ENCODE data around the gene SNAPIN. TPM values are rescaled to one million over a fixed set of nuclear protein-coding genes. Genes with fewer than 3 reads are reported as not detected.

Gene SNAPIN
- total RNA-seq, 4 donors from 2014 or later, result 47.8 to 71.9 (median 63.3) TPM

DNA sequence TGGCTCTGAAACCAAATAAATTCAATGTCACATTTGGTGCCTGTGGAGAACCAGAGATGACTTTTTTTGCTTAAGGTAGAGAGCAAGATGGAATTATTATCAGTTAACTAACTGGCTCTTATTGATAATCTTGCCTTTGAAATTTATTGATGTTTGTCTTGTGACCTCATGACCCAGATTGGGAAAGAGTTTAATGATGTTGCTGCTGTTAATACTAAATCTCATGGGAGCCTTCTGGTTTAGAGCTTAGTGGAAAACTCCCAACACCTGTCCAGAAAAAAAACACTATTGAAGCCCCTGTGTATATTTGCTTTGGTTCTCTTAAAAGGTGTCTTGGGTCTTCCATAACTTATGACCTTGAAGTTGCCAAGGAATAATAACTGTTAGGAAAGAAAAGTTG, 14.7 kb upstream of the SNAPIN start:
- Histone ChIP-seq H3K27ac (replicated peaks in 1 of 4) (peak overlapping the region in 3 of 4 donors; percentile 4 to 51 (median 17)), H3K27me3 (no peaks in the 10 kb centered on the region), H3K9me3 (no peaks in the 10 kb centered on the region), H3K4me3 (no peak overlapping the region), H3K36me3 (peaks cover 59 to 86% (median 72%) of the 10 kb centered on the region in 4 donors), H3K4me1 (peaks cover 19 to 48% (median 27%) of the 10 kb centered on the region in 4 donors)
- intact Hi-C loops (cut with DNase I), result no loop called here
- DNase-seq (ENCODE audit: extremely low spot score), result no peak
- no peak for TF ChIP-seq EP300 (IDR thresholded peaks at IDR 0.05)
- TF ChIP-seq, protein P1, sequence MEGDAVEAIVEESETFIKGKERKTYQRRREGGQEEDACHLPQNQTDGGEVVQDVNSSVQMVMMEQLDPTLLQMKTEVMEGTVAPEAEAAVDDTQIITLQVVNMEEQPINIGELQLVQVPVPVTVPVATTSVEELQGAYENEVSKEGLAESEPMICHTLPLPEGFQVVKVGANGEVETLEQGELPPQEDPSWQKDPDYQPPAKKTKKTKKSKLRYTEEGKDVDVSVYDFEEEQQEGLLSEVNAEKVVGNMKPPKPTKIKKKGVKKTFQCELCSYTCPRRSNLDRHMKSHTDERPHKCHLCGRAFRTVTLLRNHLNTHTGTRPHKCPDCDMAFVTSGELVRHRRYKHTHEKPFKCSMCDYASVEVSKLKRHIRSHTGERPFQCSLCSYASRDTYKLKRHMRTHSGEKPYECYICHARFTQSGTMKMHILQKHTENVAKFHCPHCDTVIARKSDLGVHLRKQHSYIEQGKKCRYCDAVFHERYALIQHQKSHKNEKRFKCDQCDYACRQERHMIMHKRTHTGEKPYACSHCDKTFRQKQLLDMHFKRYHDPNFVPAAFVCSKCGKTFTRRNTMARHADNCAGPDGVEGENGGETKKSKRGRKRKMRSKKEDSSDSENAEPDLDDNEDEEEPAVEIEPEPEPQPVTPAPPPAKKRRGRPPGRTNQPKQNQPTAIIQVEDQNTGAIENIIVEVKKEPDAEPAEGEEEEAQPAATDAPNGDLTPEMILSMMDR (IDR thresholded peaks at IDR 0.05), result no peak
- no peak for TF ChIP-seq POLR2AphosphoS5 (IDR thresholded peaks at IDR 0.05)
- no peak for TF ChIP-seq POLR2A (IDR thresholded peaks at IDR 0.05; ENCODE audit: low read depth)

DNA sequence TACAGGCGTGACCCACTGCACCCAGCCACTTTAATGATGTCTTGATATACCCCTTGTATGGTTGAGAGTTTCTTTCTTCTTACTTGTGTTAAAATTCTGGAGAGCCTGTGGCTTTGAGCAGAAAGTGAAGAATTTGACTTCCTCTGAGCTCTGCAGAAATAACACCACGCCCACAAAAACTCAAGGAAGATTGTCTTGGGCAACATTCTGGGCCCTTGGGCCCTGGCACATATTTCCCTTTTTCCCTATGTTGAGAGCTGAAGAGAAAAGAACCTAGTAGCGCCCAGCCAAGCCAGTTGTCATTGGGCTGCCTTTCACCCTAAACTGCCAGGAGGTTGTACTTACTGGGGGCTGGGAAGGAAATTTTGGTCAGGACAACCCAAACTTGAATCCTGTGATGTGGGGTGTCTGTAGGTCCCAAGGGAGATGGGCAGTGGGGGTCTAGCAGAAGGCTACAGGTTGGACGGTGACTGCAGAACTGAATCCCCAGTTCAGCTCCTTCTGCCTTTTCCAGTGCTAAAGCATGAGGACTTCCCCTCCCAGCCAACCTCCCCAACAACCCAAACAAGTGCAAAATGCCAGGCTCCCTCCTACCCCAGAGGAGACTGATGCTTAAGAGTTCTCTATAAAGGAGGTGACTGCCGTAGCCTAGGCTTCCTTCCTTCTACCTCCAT, 11.7 kb upstream of the SNAPIN start:
- Histone ChIP-seq H3K4me1 (peaks cover 11 to 28% (median 18%) of the 10 kb centered on the region in 4 donors), H3K4me3 (no peak overlapping the region), H3K27me3 (no peaks in the 10 kb centered on the region), H3K36me3 (peaks cover 34 to 56% (median 44%) of the 10 kb centered on the region in 4 donors), H3K27ac (replicated peaks in 1 of 4) (peak overlapping the region in 2 of 4 donors; percentile 8 to 19), H3K9me3 (no peaks in the 10 kb centered on the region)
- WGBS, result 84% methylated on average over 5 of the region's 5 CpGs
- intact Hi-C loops (cut with DNase I), result no loop called here
- TF ChIP-seq POLR2A (IDR thresholded peaks at IDR 0.05; ENCODE audit: low read depth) (no peak), EP300 (IDR thresholded peaks at IDR 0.05) (no peak), POLR2AphosphoS5 (IDR thresholded peaks at IDR 0.05) (no peak)
- TF ChIP-seq, protein P1 (IDR thresholded peaks at IDR 0.05), result no peak
- no peak for DNase-seq (ENCODE audit: extremely low spot score)

DNA sequence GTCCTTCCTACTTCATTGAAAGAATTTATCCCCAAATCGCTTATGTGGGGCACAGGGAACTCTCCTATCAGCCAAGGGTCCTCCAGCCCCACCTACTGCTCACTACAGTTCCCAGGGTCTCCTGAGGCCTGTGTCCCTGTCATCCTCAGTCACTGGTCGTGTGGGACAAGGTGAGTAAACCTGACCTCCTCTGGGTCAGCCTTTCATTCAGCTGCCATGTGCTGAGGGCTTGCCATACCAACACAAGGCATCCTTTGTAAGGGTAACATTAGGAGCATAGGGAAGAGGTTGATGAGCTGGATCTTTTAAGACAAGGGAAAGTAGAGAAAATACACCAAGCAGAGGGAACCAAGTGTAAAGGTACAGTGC, 11.2 kb upstream of the SNAPIN start:
- H3K4me3 ChIP-seq, result no peak overlapping the region
- H3K27me3 ChIP-seq, result no peaks in the 10 kb centered on the region
- intact Hi-C loops (cut with DNase I), result no loop called here
- H3K36me3 ChIP-seq, result peaks cover 32 to 51% (median 39%) of the 10 kb centered on the region in 4 donors
- no peaks in the 10 kb centered on the region for H3K9me3 ChIP-seq
- TF ChIP-seq POLR2AphosphoS5 (IDR thresholded peaks at IDR 0.05), result peak in 1 of 2 donors; percentile 12
- no peak for TF ChIP-seq EP300 (IDR thresholded peaks at IDR 0.05)
- TF ChIP-seq, protein P1 (IDR thresholded peaks at IDR 0.05), result no peak
- 64% methylated on average over 2 of the region's 2 CpGs for WGBS
- peaks cover 11 to 23% (median 18%) of the 10 kb centered on the region in 4 donors for H3K4me1 ChIP-seq
- peak overlapping the region in 2 of 4 donors; percentile 8 to 19 for H3K27ac ChIP-seq (replicated peaks in 1 of 4)
- no peak for DNase-seq (ENCODE audit: extremely low spot score)

DNA sequence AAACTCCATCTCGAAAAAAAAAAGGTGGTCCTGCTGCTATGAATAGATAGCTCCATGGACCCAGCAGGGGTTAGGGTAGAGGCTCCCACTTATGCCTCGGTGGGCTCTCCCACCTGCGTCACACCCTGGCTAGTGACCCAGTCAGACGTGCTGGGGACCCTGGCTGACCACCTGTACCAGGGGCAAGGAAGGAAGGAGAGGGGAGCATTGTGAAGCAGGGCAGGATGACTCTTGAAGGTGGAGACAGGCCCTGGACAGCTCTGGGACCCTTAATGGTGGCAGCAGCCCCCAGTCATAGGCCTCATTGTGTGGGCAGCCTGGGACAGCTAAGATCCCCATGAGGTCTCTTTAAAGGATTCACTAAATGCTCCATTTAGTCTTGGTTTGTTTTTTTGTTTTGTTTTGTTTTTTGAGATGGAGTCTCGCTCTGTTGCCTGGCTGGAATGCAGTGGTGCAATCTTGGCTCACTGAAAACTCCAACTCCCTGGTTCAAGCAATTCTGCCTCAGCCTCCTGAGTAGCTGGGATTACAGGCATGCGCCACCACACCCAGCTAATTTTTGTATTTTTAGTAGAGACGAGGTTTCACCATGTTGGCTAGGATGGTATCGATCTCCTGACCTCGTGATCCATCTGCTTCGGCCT, 10.4 kb upstream of the SNAPIN start:
- Histone ChIP-seq H3K9me3 (no peaks in the 10 kb centered on the region), H3K36me3 (peaks cover 24 to 43% (median 31%) of the 10 kb centered on the region in 4 donors), H3K27me3 (no peaks in the 10 kb centered on the region), H3K27ac (replicated peaks in 1 of 4) (no peak overlapping the region), H3K4me3 (no peak overlapping the region), H3K4me1 (peaks cover 8 to 21% (median 18%) of the 10 kb centered on the region in 4 donors)
- TF ChIP-seq POLR2AphosphoS5 (IDR thresholded peaks at IDR 0.05) (no peak), EP300 (IDR thresholded peaks at IDR 0.05) (no peak), POLR2A (IDR thresholded peaks at IDR 0.05; ENCODE audit: low read depth) (no peak)
- TF ChIP-seq, protein P1 (IDR thresholded peaks at IDR 0.05), result no peak
- WGBS, result 79% methylated on average over 10 of the region's 10 CpGs
- intact Hi-C loops (cut with DNase I), result no loop called here
- DNase-seq (ENCODE audit: extremely low spot score), result no peak
